Caco-2 (cell line): ENCODE results near the gene HIVEP2. TPM values are rescaled to one million over a fixed set of nuclear protein-coding genes. Genes with fewer than 3 reads are reported as not detected.

ENCODE experiments used
- BruUV-seq: library from RNA; stranded (reverse); fragments of 400-500 nt; replicated peaks from 2 replicates; lab custom pipeline; 2021; lab: Mats Ljungman, UMichigan
- CTCF ChIA-PET: fragments of 300-600 bp; sonication (Branson Sonifier 250); formaldehyde crosslinking; loops from one replicate; lab custom pipeline; 2022; ENCODE audit warnings: antibody characterized with exemption; lab: Charles Lee
- POLR2A ChIA-PET: fragments of 300-600 bp; sonication (Branson Sonifier 250); formaldehyde crosslinking; loops from one replicate; lab custom pipeline; 2022; ENCODE audit warnings: antibody characterized with exemption; lab: Charles Lee
- DNase-seq, 2 experiments: peaks; one replicate each; pipeline versions ENCODE4 v3.0.0 to v3.0.0-alpha.2; 2020 to 2022
- H3K27me3 ChIP-seq: replicated peaks from 2 replicates; pipeline ENCODE4 v1.6.0; 2011; ENCODE audit warnings: low read length; ENCODE audit not compliant: control insufficient read depth, insufficient read depth
- H3K36me3 ChIP-seq: 2 replicates; pipeline ENCODE4 v1.5.1; 2011; ENCODE audit warnings: low read length; ENCODE audit not compliant: control insufficient read depth, insufficient read depth
- H3K4me1 ChIP-seq: fragments of 250-450 bp; sonication (Bioruptor Pico); 2 replicates; pipeline ENCODE4 v1.5.1; 2020; ENCODE audit warnings: mild to moderate bottlenecking
- H3K4me3 ChIP-seq: 2 replicates; pipeline ENCODE4 v1.5.1; 2011; ENCODE audit warnings: low read depth, mild to moderate bottlenecking, control low read depth, low read length
- H3K9me3 ChIP-seq: fragments of 250-450 bp; sonication (Bioruptor Pico); 2 replicates; pipeline ENCODE4 v1.5.1; 2020; ENCODE audit warnings: mild to moderate bottlenecking, moderate library complexity
- H3K27ac Mint-ChIP-seq: one replicate; pipeline ENCODE4 v1.8.0; 2022; ENCODE audit warnings: mixed read lengths; ENCODE audit not compliant: unreplicated experiment
- H3K27me3 Mint-ChIP-seq: one replicate; pipeline ENCODE4 v1.8.0; 2022; ENCODE audit warnings: mixed read lengths; ENCODE audit not compliant: insufficient read depth, unreplicated experiment
- H3K36me3 Mint-ChIP-seq: one replicate; pipeline ENCODE4 v1.8.0; 2022; ENCODE audit warnings: mild to moderate bottlenecking, mixed read lengths; ENCODE audit not compliant: insufficient read depth, unreplicated experiment
- H3K4me1 Mint-ChIP-seq: one replicate; pipeline ENCODE4 v1.8.0; 2022; ENCODE audit warnings: low read depth, mixed read lengths; ENCODE audit not compliant: unreplicated experiment
- H3K4me3 Mint-ChIP-seq: one replicate; pipeline ENCODE4 v1.8.0; 2022; ENCODE audit warnings: mild to moderate bottlenecking, moderate library complexity, mixed read lengths; ENCODE audit not compliant: unreplicated experiment
- H3K9me3 Mint-ChIP-seq: one replicate; pipeline ENCODE4 v1.8.0; 2022; ENCODE audit warnings: mixed read lengths; ENCODE audit not compliant: unreplicated experiment
- intact Hi-C: fragments of 100-400 bp; cut with micrococcal nuclease; formaldehyde crosslinking; loops from one replicate; pipeline ENCODE4 v1.10.0; 2022; ENCODE audit not compliant: unreplicated experiment
- total RNA-seq: library from RNA; stranded (reverse); gene quantifications from 2 replicates; pipeline ENCODE4 v1.2.3, GENCODE V29; 2022
- TF ChIP-seq, protein P1 (sequence below), 2 experiments: fragments of 200-600 bp in 1 of 2; IDR thresholded peaks; 1 replicate in 1 of 2; 2 replicates in 1 of 2; pipeline versions ENCODE4 v1.5.1 to v1.8.0; 2011 to 2022; ENCODE audit warnings: antibody characterized with exemption in 1 of 2, control low read depth in 1 of 2, inconsistent platforms in 1 of 2, low read depth in 1 of 2, low read length in 1 of 2, mild to moderate bottlenecking in 1 of 2, moderate library complexity in 1 of 2; ENCODE audit not compliant: insufficient read depth in 1 of 2, severe bottlenecking in 1 of 2, unreplicated experiment in 1 of 2

HIVEP2 gene
- total RNA-seq, 1 experiment from 2014 or later: 1.0 TPM

DNA sequence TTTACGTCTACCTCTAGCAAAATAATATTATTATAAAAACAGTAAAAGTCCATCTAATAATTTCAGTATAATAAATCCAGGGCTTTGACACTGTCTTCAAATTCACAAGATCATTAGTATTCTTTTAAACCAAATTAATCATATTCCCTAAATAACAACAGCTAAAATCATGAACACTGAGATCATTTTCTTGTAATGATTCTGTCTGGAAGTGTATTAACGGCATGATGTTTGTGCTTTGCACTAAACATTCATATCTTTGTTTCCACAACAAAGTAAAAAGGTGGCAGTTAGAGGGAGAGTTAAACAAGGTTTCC, 18.8 kb downstream of the HIVEP2 start:
- no peaks in the 10 kb centered on the region for H3K9me3 ChIP-seq
- no peaks in the 10 kb centered on the region for H3K27me3 ChIP-seq
- H3K4me1 ChIP-seq: peaks cover 7% of the 10 kb centered on the region; the same call in 1 of the 2 replicates
- no peaks in the 10 kb centered on the region for H3K36me3 ChIP-seq
- no peaks in the 10 kb centered on the region for H3K36me3 Mint-ChIP-seq
- no peak for DNase-seq
- H3K27me3 Mint-ChIP-seq: no peaks in the 10 kb centered on the region
- H3K9me3 Mint-ChIP-seq: no peaks in the 10 kb centered on the region
- intact Hi-C loops: loop anchor here (2.0 kb wide), 1 partner anchor 17 kb away; no protein-coding TSS in a partner anchor
- no TSS peak for BruUV-seq
- H3K4me3 Mint-ChIP-seq: peak overlapping the region; percentile 82
- H3K27ac Mint-ChIP-seq: peak overlapping the region; percentile 79
- ChIA-PET POLR2A (interaction anchor here (0.6 kb wide), 1 partner anchor 139 kb away, joined by 4 read pairs; no protein-coding TSS in a partner anchor), CTCF (interaction anchor here (0.6 kb wide), 2 partner anchors 302 to 1969 kb away, joined by 4 read pairs; no protein-coding TSS in a partner anchor)
- no peaks in the 10 kb centered on the region for H3K4me1 Mint-ChIP-seq
- TF ChIP-seq, protein P1, sequence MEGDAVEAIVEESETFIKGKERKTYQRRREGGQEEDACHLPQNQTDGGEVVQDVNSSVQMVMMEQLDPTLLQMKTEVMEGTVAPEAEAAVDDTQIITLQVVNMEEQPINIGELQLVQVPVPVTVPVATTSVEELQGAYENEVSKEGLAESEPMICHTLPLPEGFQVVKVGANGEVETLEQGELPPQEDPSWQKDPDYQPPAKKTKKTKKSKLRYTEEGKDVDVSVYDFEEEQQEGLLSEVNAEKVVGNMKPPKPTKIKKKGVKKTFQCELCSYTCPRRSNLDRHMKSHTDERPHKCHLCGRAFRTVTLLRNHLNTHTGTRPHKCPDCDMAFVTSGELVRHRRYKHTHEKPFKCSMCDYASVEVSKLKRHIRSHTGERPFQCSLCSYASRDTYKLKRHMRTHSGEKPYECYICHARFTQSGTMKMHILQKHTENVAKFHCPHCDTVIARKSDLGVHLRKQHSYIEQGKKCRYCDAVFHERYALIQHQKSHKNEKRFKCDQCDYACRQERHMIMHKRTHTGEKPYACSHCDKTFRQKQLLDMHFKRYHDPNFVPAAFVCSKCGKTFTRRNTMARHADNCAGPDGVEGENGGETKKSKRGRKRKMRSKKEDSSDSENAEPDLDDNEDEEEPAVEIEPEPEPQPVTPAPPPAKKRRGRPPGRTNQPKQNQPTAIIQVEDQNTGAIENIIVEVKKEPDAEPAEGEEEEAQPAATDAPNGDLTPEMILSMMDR (IDR thresholded peaks at IDR 0.05; ENCODE audit: insufficient read depth in 1 of 2, low read depth in 1 of 2, low read length in 1 of 2, severe bottlenecking in 1 of 2, unreplicated experiment in 1 of 2): no peak
- H3K4me3 ChIP-seq: peak overlapping the region; percentile 60

DNA sequence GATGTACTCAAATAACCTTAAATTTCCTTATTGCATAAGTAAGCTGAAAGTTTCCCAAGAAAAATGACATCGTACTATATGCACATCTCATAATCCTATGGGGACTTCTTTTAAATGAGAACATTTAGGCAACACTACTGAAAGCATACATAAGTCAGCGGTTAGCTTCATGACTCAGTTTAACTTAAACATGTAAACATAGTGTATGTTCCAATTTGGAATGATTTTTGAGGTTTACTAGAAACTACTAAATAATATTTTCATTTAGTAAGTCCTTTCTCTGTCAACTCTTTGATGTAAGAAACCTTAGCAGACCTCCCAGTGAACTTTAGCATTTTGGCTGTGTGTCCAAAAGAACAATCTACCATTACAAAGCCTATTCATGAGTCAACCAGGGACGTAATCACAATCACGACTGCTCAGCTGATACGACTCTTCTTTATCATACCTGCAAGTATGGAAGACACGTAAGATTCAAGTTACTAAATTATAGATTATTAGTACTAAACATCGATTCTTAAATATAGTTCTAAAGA, 19.3 kb downstream of the HIVEP2 start:
- H3K36me3 Mint-ChIP-seq: no peaks in the 10 kb centered on the region
- DNase-seq: no peak
- H3K27ac Mint-ChIP-seq: no peak overlapping the region
- no peaks in the 10 kb centered on the region for H3K36me3 ChIP-seq
- H3K27me3 Mint-ChIP-seq: no peaks in the 10 kb centered on the region
- ChIA-PET CTCF (no interaction called here), POLR2A (no interaction called here)
- TF ChIP-seq, protein P1 (IDR thresholded peaks at IDR 0.05; ENCODE audit: insufficient read depth in 1 of 2, low read depth in 1 of 2, low read length in 1 of 2, severe bottlenecking in 1 of 2, unreplicated experiment in 1 of 2): no peak
- no TSS peak for BruUV-seq
- intact Hi-C loops: loop anchor here (2.0 kb wide), 1 partner anchor 17 kb away; no protein-coding TSS in a partner anchor
- no peaks in the 10 kb centered on the region for H3K27me3 ChIP-seq
- H3K9me3 Mint-ChIP-seq: no peaks in the 10 kb centered on the region
- H3K4me3 ChIP-seq: no peak overlapping the region
- H3K4me1 Mint-ChIP-seq: no peaks in the 10 kb centered on the region
- no peak overlapping the region for H3K4me3 Mint-ChIP-seq
- no peaks in the 10 kb centered on the region for H3K9me3 ChIP-seq
- peaks cover 7% of the 10 kb centered on the region; the same call in 1 of the 2 replicates for H3K4me1 ChIP-seq

DNA sequence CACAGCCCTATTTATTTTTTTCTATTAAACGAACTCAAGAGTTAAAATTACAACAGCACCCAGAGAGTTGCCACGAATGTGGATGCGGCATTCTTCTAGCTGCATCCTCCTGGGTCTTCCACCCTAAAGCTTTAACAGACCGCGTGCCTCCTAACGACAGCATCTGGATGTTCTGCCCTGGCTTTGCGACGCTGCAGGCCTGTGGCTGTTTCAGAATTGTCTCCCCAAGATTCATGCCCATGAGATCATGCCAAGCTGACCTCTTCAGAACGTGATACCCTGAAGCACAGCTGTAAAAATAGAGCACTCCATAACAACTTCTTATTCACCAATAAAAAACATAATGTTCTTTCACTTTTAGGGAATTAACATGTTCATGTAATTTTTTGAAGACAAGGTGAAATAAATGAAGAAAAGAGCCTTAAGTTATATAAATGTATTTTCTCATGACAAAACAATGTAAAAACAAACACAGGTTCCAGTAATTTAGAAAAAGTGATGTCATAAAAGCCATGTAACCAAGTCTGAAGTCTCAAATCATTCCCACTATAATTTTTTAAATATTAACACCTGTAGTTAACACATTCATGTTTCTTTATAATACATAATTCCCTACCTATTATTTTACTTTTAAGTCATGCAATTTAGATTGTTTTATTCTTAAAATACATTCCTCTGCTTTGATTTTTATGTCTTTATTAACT, 26.5 kb downstream of the HIVEP2 start:
- ChIA-PET CTCF (no interaction called here), POLR2A (no interaction called here)
- Histone ChIP-seq H3K27me3 (no peaks in the 10 kb centered on the region; the same call in 1 of the 2 replicates), H3K4me1 (no peaks in the 10 kb centered on the region), H3K4me3 (no peak overlapping the region), H3K9me3 (no peaks in the 10 kb centered on the region), H3K36me3 (no peaks in the 10 kb centered on the region)
- intact Hi-C loops: no loop called here
- no peak for DNase-seq
- Mint-ChIP-seq H3K27me3 (peaks cover 7% of the 10 kb centered on the region), H3K4me1 (no peaks in the 10 kb centered on the region), H3K27ac (no peak overlapping the region), H3K36me3 (no peaks in the 10 kb centered on the region), H3K9me3 (no peaks in the 10 kb centered on the region), H3K4me3 (no peak overlapping the region)
- no TSS peak for BruUV-seq
- TF ChIP-seq, protein P1 (IDR thresholded peaks at IDR 0.05; ENCODE audit: insufficient read depth in 1 of 2, low read depth in 1 of 2, low read length in 1 of 2, severe bottlenecking in 1 of 2, unreplicated experiment in 1 of 2): no peak
